ENCODE data around the gene COL19A1. TPM values are rescaled to one million over a fixed set of nuclear protein-coding genes. Genes with fewer than 3 reads are reported as not detected.
A peak's percentile ranks its signal among the peaks of the same experiment; 100 is the strongest.

The COL19A1 gene
- total RNA-seq, 1 donor from 2014 or later, result 78.7 TPM

DNA sequence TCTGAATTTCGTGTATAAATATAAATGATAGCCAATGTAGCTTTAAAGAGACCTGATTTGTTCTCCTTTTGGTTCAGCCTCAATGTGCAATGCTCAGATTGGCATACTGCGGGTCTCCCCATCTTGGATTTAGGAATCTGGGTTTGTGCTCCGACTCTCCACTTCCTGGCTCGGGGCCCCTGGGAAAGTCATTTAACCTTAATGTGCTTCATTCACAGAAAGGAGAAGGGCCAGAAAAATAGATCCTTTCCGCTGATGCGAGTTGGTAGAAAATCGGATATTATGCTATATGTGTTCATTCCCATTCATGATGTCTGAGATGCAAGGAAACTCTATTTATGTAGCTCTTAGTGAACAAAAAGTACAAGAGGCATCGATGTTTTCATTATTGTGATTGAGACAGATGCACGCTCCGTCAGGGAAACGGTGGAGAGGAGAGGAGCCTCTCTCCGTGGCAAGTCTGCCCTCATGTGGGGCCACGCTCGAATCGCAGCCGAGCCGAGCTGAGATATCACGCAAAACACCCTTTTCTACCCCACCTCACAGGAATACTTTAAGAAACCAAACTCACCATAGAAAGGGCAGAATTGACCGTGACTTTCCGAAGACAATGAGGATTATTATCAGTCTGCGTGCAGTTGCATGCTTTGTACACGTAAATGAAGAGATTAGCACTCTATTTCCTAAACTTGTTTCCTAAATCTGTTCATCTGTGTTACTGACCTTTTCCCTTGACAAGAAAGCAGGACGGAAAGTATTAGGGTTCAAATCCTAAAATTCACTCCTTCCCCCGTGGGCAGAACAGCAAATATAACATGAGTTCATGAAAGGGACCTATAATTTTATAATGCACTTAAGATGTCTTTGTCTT lies 300.0 kb downstream of the COL19A1 start:
- DNase-seq (ENCODE audit: low spot score), result peak; percentile 43

- DNase-seq (ENCODE audit: low spot score), result no peak
Observed at GRCh38 chr6:70168681-70169377, 302.5 kb downstream of the COL19A1 start.

GRCh38 chr6:70171236-70171635 lies 304.9 kb downstream of the COL19A1 start:
- no peak for DNase-seq (ENCODE audit: low spot score)

DNA sequence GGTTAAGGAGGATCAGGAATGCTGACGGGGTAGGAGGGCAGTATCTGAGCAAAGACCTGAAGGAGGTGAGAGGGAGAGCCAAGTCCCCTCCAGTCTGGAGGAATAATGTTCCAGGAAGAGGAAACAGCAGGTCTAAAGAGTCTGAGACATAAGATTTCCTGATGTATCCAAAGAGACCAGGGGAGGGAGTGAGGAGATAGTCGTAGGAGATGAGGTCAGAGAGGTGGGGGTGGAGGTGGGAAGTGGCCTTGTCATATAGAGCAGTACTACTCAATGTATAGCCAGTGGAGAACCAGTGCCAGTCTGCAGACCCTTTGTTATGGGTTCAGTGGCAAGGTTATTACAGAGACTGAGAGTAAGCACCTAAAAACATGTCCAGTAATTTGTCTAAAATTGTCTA lies 305.9 kb downstream of the COL19A1 start:
- DNase-seq (ENCODE audit: low spot score), result no peak

GRCh38 chr6:70175770-70176169 lies 309.4 kb downstream of the COL19A1 start:
- no peak for DNase-seq (ENCODE audit: low spot score)

- DNase-seq (ENCODE audit: low spot score), result no peak
Observed at GRCh38 chr6:70176842-70177550, 310.6 kb downstream of the COL19A1 start.

DNA sequence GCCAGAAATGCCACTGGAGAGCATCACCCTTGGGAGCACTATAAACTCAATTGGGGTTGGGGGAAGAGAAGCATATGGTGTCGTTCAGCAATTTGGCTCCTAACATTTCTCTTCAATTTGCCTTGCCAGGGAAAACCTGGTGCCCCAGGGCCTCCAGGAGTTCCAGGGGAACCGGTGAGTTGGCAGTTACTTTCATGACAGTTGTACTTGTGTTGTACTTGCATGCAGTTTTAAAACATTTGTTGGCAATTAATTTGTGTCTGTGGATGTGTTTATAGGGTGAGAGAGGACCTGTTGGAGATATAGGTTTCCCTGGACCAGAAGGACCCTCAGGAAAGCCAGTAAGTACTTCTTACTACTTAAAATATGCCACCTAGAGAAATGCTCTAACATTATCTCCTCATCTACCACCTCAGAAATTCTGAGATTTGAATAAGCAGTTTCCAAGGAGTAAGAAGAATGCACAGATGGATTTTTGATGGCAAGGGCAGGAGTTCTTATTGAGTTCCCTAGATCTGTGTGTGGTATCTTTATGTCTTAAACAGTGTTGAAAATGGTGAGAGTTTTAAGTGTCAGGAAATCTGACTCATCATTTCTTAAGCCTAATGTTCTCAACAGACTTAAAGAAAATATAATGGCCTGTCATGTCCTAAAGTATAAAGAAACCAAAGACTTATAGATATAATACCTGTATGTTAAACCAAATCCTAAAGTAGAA lies 314.0 kb downstream of the COL19A1 start:
- no peak for DNase-seq (ENCODE audit: low spot score)

GRCh38 chr6:70180901-70181599 lies 314.7 kb downstream of the COL19A1 start:
- DNase-seq (ENCODE audit: low spot score), result no peak

- DNase-seq (ENCODE audit: low spot score), result no peak
Observed at GRCh38 chr6:70183538-70183937, 317.2 kb downstream of the COL19A1 start.

GRCh38 chr6:70184723-70185122 lies 318.4 kb downstream of the COL19A1 start:
- DNase-seq (ENCODE audit: low spot score), result no peak

DNA sequence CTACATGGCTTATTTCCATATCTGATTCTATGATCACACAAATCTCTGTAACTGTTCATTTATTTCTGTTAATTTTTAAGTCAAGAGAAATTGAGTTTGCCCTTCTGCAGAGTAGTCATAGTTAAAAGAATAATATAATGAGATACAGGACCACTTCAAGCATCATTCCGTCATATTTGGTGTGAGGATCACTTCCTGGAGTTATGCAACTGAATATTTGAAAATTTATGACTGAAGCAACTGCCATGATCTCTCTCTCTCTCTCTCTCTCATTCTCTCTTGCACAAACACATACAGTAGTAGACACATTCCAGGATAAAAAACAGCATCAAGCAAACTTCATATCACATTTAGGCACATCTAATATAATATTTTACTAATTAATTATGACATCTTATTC lies 320.1 kb downstream of the COL19A1 start:
- DNase-seq (ENCODE audit: low spot score), result no peak

- no peak for DNase-seq (ENCODE audit: low spot score)
Observed at GRCh38 chr6:70188202-70188601, 321.8 kb downstream of the COL19A1 start.

- DNase-seq (ENCODE audit: low spot score), result no peak
Observed at GRCh38 chr6:70194421-70194820, 328.1 kb downstream of the COL19A1 start.

GRCh38 chr6:70196531-70196930 lies 330.2 kb downstream of the COL19A1 start:
- no peak for DNase-seq (ENCODE audit: low spot score)

DNA sequence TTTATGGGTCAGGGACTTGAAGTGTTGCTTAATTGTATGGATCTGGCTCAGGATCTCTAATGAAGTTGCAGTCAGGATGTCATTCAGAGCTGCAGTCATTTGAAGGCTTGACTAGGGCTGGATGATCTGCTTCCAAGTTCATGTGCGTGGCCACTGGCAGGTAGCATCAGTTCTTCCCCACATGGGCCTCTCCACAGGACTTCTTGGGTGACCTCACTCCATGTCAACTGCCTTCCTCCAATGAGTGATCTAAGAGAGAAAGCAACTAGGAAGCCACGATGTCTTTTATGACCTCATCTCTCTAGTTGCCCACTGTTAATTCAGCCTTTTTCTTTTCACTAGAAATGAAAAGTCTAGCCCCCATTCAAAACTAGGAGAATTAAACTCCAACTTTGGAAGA lies 332.4 kb downstream of the COL19A1 start:
- DNase-seq (ENCODE audit: low spot score), result no peak

DNA sequence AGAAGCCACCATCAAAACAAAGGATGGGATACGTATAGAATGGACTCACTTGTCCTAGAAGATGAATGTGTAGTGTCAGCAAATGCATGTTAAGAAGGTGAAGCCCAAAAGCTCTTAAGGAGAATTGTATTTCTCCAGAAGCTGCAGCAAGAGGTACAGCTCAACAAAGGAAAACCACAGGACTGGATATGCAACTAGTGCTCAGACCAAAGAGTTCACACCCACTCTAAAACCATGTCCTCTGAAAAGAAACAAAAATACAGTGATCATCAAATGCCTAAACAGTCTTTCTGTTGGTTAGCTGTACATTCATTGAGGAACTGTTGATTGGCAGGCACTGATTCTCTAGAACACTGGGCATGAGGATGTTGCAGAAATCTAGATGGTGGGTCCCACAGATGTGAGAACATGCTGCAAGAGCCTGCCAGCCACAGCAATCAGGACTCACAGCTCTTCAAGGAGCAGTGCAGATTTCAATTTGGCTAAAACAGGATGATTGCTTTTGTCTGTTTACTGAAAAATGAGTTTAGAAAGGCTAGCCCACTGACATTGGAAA lies 342.0 kb downstream of the COL19A1 start:
- no peak for DNase-seq (ENCODE audit: low spot score)

DNA sequence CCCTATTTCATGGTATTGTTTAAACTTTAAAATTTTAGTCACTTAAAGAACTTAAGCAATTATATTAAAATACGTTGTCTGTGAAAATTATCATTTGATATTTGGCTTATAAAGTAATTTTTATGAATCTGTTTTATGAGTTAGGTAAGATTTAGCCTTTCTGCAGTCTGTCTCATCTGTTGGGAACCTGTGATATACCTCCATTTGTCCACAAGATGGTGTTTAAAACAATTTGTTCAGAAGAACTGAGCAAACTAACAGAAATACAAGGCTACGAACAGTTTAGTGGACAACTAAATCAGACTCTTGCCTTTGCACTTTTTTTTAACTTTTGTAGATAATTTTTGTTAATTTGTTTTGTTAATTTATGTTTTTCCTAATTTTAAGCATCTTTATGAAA lies 344.1 kb downstream of the COL19A1 start:
- DNase-seq (ENCODE audit: low spot score), result no peak

DNA sequence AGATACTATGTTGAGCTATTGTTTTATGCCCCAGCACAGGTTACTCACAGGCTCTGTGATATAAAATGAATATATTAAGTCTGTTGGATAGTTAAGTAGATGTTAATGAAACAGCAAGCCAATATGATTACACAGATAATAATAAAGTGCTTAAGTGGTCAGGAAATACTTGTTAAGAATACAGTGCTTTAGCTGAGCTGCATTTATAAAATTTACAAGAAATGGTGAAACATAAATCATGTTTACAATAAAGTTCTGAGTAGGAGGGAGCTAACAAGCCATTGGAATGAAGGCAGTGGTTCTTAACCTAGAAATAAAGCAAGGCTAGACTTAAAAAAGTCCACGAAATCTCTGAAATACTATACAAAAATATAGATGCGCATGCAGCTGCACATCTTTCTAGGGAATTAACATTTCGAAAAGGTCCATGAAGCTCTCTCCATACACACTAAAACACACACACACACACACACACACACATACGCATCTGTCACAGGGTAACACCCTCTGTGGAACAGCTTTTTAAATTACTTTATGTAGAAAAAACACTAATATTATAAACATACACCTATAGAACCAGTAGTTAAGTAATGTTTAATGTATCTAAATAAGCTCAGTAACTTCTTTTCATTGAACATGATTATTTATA lies 349.2 kb downstream of the COL19A1 start:
- DNase-seq (ENCODE audit: low spot score), result no peak

DNA sequence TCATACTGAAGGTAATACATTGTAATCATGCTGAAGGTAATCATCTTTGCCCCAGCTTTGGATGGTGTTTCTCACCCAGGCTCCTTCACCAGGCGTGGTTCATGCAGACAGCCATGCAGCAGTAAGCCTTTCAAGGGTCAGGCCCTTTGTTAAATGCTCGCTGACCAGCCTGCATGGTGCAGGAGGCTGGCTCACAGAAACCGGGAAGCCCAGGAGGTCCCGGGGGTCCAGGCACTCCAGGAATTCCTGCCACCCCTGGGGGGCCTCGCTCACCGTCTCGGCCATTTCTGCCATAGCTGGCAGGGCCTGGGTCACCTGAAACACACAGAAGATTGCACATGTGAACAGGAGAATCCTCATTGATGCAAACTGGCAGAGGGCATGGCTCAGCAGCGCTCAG lies 350.4 kb downstream of the COL19A1 start:
- no peak for DNase-seq (ENCODE audit: low spot score)

DNA sequence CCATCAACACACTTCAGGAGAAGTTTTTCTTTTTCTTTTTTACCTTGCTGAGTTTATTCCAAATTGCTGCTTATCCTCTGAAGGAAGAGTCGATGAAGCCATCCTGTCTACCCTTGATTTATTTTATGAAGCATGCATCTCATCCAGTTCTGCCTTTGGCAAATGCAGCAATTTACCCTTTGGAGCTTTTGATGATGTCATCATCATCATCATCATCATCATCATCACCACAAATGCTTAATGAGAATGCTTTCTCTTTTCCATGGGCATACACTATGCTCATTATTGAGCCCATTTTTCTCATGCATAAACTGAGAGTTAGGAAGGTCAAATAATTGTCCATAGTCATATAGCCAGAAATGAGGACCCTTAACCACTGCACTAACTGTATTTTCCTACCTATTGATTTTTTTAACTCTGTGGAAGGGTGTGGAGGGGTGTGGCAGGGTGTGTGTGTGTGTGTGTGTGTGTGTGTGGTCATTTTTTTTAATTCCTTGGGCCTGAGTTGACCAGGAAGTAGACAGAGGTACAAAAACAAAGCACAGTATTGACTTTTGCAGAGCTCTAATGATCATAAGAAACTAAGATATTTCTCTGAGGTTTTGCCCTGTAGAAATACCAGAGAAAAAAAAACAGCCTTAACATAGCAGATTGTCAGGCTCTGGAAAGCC lies 353.7 kb downstream of the COL19A1 start:
- DNase-seq (ENCODE audit: low spot score), result no peak
